HG03558 (cell line): ENCODE data around the gene CDC34.
A peak's percentile ranks its signal among the peaks of the same experiment; 100 is the strongest.

ENCODE experiments used
- ATAC-seq: cut with Tn5 transposase; IDR thresholded peaks from one replicate; pipeline ENCODE4 v1.9.1; 2021; ENCODE audit warnings: moderate number of reproducible peaks; ENCODE audit not compliant: unreplicated experiment; ENCODE audit errors: extremely low read depth

Gene CDC34

DNA sequence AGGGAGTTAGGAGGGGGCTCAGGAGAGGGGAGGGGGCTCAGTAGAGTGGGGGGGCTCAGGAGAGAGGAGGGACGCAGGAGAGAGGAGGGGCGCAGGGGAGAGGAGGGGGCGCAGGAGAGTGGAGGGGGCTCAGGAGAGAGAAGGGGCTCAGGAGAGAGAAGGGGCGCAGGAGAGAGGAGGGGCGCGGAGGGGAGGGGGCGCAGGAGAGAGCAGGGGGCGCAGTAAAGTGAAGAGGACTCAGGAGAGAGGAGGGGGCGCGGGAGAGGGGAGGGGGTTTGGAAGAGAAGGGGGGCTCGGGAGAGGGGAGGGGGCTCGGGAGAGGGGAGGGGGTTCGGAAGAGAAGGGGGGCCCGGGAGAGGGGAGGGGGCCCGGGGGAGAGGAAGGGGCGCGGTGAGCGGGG, 34.6 kb upstream of the CDC34 start:
- no peak for ATAC-seq

DNA sequence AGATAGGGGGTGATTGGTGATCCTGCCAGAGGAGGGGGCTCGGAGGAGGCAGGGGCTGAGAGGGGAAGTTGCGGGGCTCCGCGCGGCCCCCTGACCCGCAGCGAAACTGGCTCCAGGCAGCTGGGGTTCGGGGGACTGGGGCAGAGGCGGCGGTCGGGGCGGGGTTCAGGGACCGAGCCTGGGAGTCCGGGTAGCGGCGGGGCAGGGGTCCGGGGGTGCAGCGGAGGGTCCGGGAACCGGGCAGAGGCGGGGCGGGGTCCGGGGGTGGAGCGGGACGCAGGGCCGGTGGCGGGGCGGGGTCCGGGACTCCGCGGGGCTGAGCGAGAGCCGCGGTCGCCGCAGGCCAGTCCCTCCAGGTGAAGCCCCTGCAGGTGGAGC, 34.1 kb upstream of the CDC34 start:
- no peak for ATAC-seq

DNA sequence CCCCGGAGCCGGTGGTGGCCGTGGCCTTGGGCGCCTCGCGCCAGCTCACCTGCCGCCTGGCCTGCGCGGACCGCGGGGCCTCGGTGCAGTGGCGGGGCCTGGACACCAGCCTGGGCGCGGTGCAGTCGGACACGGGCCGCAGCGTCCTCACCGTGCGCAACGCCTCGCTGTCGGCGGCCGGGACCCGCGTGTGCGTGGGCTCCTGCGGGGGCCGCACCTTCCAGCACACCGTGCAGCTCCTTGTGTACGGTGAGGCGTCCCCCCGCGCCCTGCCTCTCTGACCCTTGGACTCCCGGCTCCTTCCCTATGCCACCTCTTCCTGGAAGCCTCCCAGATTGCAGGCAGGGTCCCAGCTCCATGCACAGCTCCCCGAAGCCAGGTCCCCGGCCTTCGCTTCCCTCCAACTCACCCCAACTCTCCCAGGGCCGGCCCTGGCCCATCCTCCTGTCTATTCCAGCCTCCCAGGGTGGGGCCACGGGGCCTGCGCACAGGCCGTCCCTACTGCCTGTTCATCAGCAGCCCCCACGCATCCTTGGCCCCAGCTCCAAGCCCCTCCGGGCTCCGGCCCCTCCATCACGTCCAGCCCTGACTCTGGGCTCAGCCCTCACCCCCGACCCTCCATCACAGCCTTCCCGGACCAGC, 33.6 kb upstream of the CDC34 start:
- no peak for ATAC-seq

DNA sequence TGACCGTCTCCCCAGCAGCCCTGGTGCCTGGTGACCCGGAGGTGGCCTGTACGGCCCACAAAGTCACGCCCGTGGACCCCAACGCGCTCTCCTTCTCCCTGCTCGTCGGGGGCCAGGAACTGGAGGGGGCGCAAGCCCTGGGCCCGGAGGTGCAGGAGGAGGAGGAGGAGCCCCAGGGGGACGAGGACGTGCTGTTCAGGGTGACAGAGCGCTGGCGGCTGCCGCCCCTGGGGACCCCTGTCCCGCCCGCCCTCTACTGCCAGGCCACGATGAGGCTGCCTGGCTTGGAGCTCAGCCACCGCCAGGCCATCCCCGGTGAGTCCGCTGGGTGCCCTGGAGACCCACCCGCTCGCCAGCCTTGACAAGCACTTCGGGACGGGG, 33.1 kb upstream of the CDC34 start:
- no peak for ATAC-seq

DNA sequence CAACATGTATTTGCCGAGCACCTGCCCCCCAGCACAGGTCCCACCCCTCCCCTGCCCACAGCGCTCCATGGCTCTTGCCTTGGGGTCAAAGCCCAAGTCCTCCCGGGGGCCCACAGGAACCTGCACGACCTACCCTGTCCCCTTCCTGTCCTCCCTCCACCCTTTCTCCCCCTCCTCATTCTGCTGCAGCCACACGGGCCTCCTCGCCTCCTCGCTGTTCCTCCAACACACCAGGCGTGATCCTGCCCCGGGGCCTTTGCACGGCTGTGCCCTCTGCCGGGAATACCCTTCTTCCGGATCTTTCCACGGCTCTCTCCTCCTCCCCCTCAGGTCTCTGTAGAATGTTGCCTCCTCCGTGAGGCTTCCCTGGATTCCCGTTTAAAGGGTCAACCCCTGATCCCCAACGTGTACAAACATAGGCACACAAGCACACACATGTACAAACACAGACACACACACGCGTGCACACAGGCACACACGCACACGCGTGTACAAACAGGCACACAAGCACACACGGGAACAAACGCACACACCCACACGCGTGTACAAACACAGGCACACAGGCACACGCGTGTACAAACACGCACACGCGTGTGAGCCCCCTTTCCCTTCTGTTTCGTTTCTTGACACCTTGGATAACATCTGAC, 32.5 kb upstream of the CDC34 start:
- no peak for ATAC-seq

DNA sequence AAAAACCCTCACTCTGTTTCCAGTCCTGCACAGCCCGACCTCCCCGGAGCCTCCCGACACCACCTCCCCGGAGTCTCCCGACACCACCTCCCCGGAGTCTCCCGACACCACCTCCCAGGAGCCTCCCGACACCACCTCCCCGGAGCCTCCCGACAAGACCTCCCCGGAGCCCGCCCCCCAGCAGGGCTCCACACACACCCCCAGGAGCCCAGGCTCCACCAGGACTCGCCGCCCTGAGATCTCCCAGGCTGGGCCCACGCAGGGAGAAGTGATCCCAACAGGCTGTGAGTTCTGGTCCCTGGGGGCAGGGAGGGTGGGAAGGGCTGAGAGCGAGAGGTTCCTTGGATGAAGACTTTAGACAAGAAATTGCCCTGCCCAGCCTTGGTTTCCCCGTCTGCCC, 29.9 kb upstream of the CDC34 start:
- ATAC-seq: no peak

DNA sequence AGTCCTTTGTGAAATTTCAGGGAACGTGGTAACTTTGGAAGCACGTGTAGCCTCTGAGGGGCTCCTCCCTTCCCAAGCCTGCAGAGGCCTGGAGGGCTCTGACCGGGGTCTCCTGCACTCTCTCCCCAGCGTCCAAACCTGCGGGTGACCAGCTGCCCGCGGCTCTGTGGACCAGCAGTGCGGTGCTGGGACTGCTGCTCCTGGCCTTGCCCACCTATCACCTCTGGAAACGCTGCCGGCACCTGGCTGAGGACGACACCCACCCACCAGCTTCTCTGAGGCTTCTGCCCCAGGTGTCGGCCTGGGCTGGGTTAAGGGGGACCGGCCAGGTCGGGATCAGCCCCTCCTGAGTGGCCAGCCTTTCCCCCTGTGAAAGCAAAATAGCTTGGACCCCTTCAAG, 26.9 kb upstream of the CDC34 start:
- no peak for ATAC-seq

DNA sequence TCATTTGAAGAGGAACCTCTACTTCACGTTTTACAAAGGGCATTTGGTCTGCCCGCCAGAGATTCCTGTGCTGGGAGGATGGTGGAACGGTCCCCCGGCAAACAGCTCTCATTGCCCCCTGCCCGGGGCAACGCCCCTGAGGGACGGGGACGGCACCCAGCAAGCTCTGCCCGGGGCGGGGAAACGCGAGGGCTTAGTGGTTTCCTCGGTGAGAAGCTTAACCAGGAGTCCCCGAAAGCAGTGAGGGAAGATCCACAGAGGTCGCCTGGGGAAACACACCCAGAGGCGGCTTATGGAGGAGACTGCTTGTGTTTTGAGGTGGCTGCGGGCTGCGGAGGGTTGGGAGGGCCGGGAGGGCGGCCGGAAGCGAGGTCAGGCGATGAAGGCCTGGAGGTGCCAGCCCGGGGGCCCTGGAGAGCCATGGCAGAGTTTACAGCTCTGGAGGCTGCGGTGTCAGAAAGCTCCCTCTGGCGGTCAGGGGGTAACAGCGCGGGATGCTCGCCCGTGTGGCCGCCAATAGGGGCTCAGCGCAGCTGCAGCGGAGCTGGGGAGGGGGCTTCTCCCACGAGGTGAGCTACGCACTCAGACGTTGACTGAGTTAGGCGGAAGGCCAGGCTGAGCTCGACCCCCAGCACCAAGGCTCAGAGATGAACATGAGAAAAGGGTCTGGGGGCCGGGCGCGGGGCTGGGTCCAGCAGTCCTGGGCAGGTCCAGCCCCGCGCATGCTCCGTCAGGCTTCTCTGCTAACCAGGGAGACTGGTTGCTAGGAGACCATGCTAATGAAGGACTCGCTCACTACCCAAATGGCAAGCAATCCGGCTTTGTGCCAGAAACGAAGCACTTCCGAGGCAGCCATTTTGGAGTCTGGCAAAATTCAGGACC, 24.9 kb upstream of the CDC34 start:
- ATAC-seq: peak; percentile 36

DNA sequence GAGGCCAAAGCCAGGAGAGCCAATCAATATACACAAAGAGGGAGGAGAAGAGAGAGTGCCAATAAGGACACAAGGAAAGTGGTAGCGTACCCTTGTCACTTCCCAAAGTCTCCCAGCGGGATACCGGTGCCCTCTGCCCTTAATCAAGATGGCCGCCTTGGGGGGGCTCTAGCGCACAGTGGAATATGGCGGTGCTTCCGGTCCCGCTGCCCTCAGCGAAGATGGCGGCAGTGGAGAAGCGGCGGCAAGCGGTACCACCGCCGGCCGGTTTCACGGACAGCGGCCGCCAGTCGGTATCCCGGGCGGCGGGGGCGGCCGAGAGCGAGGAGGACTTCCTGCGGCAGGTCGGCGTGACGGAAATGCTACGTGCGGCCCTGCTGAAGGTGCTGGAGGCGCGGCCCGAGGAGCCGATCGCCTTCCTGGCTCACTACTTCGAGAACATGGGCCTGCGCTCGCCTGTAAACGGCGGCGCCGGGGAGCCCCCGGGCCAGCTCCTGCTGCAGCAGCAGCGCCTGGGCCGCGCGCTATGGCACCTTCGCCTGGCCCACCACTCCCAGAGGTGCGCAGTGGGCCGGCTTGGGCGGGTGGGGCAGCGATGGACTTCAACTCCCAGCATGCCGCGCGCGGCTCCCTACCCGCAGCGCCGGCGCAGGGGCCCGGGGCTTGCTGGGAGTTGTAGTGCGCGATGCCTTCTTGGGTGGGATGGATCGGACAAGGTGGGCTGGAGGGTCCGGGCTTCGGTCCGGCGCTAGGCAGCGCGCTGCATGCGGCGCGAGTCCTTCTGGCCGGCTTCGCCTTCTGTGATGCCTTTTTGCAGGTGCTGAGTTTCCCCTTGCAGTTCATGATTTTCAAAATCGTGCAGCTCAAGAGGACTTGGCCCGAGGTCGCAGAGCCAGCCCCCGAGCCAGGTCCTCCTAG, 24.0 kb upstream of the CDC34 start, which contains the start of gene TPGS1:
TPGS1 (plus strand) TSS at position 212 of the 918 bp plus-strand sequence; CDS start at position 222, 10 bp downstream.
- peak; percentile 31 for ATAC-seq

DNA sequence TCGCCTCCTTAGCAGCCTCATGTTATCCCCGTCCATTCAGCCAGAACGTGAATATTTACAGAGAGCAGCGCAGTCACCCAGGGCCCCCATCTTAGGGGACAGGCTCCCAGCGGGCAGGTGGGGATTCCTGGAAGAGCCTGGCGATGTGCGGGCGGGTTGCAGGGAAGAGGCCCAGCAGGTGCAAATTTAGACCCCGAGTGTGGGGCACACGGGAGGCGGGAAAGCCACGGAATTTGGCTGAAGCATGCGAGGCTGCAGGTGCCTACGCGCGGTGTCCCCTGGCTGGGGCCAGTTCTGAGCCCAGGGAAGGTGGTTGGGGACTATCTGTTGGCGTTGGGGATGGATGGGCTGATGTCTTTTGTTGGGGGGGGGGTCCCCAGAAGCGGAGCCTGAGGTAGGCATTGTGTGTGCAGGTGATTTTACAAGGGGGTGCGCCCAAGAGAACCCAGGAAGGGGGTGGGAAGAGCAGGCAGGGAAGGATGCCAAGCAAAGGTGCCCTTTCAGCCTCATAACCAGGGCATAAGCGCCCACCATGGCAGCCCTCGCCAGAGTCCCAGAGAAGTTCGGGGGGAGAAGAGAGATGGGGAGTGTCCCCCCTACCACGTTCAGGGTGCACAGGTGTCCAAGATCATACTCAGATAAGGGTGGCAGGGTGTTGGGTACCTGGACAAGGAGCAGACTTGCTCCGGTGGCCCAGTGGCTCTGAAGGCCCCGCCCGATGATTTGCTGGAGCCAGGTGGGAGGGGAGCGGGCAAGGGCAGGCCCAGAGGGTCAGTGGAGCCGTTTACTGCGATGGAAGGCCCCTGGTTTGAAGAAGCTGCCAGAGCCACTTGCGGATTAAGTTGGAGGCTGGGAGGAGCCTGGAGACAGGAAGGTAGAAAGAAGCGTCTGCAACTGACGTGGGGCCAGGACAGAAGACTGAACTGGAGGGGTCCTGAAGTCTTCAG, 23.1 kb upstream of the CDC34 start:
- no peak for ATAC-seq

DNA sequence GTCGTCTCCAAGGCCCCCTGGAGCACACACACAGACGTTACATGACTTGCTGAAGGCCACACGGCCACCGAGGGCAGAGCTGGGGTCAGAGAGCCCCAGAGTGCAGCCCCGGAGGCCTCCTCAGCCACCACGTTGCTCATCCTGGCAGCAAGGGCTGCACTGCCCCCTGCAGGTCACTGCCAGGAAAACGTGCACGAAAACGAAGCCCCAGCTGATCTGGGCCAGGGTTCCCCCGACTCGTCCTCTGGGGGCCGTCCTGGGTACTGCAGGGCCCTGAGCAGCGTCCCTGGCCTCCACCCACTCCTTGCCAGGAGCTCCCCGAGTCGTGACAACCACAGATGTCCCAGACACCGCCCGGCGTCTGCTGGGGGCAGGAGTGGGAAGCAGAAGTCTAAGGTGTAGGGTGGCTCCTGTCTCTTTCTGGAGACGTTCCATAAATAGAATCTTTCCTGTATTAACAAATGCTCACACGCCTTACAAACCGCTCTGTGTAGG, 20.9 kb upstream of the CDC34 start:
- no peak for ATAC-seq

DNA sequence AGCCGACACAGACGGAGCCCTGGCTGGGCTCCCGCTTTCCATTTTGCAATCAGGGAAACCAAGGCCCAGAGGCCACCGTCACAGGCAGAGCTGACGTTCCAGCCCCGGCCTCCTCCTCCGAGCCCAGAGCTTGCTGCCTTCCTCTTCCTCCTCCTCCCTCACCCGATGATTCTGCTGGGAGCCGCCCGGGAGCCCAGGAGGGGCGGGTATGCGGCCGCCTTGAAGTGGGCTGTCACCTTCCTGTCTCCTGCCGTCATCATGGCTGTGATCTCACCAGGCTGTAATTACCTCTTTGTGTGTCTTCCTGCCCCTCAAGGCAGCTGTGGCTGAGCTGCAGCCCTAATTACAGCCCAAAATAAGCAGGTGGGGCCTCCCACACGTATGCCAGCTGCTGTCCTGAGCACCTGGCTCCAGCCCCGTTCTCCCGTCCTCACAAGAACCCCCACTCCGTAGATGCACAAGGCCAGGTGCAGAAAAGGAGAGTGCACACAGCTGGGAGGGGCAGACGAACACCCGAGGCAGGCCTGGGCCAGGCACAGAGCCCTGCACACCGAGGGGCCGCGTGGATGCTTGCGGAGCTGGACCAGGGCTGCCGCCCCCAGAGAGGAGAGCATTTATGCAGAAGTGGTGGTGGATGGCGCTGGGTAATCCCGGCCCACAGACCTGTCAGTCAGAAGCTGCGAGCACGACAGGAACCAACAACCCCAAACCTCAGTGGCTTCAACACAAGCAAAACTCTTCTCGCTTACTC, 20.3 kb upstream of the CDC34 start:
- no peak for ATAC-seq

DNA sequence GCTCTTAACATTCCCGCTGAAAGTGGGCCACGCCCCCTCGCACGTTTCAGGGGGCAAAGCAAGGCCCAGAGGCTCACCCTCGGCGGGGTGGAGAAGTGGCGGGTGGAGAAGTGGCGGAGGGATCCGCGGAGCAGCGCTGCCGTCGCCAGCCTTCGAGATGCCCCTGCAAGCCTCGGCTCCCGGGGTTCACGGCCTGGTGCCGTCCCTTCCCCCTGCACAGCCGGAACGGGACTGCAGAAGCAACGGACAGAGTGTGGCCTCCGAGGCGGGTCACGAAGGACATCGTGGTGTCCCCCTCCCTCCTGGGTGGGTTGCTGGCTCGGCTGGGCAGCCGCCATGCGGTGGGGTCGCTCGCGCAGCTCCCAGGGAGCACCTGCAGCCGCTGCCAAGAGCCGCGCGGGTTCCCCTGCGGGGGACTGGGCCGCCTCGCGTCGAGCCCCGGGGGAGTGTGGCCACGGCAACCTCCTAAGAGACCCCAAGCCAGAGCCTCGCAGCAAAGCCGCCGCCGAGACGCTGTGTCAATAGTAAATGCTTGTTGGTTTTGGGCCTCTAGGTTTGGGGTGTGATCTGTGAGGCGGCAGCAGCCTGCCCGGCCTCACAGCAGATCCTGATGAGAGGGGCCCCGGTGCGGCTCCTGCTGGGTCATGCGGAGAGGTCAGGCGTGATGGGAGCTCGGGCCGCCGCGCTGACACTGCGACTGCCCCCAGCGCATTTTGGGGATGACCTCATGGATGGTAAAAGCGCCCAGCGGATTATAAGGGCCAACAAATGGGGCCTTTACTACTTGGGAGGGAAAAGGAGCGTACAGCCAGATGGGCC, 18.8 kb upstream of the CDC34 start:
- no peak for ATAC-seq

DNA sequence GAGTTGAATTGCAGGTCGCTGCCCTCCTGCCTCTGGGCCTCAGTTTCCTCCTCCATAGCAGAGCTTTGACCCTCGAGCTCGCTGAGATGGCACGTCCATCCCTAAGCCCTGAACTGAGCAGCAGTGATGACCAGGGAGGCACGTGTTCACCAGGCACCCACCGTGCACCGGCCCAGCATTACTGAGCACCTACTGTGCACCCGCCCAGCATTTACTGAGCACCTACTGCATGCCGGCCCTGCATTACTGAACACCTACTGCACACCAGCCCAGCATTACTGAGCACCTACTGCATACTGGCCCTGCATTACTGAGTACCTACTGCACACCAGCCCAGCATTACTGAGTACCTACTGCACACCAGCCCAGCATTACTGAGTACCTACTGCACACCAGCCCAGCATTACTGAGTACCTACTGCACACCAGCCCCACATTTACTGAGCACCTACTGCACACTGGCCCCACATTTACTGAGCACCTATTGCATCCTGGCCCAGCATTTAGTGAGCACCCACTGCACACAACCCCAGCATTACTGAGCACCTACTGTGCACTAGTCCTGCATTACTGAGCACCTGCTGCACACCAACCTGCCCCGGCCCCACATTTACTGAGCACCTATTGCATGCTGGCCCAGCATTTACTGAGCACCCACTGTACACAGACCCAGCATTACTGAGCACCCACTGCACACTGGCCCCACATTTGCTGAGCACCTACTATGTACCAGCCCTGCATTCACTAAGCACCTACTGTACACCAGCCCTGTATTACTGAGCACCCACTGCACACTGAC, 18.0 kb upstream of the CDC34 start:
- no peak for ATAC-seq

DNA sequence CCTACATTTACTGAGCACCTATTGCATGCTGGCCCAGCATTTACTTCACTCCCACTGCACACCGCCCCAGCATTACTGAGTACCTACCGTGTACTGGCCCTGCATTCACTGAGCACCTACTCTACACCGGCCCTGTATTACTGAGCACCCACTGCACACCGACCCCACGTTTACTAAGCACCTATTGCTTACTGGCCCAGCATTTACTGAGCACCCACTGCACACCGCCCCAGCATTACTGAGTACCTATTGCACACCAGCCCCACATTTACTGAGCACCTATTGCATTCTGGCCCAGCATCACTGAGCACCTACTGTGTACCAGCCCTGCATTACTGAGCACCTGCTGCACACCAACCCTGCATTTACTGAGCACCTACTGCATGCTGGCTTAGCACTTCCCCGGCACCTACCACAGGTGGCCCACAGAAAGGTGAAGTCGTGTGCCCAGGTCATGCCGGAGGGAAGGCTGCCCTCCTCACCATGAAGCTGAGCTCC, 17.3 kb upstream of the CDC34 start:
- ATAC-seq: no peak

DNA sequence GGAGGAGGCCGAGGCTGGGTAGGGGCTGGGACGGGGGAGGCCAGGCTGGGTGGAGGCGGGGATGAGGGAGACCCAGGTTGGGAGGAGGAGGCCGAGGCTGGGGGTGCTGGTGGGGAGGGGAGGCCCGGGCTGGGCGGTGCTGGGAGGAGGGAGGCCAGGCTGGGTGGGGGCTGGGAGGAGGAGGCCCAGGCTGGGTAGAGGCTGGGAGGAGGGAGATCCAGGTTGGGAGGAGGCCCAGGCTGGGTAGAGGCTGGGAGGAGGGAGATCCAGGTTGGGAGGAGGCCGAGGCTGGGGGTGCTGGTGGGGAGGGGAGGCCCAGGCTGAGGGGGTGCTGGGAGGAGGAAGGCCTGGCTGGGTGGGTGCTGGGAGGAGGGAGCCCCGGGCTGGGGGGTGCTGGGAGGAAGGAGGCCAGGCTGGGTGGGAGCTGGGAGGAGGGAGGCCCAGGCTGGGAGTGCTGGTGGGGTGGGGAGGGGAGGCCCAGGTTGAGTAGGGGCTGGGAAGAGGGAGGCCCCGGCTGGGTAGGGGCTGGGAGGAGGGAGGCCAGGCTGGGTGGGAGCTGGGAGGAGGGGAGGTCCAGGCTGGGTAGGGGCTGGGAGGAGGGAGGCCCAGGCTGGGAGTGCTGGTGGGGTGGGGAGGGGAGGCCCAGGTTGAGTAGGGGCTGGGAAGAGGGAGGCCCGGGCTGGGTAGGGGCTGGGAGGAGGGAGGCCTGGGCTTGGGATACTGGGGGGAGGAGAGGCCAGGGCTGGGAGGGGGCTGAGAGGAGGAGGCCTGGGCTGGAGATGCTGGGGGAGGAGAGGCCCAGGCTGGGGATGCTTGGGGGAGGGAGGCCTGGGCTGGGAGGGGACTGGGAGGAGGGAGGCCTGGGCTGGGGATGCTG, 13.6 kb upstream of the CDC34 start:
- ATAC-seq: no peak
